Upper lobe of right lung (tissue), 1 donor: ENCODE measurements around the gene OR52I2. TPM values are rescaled to one million over a fixed set of nuclear protein-coding genes. Genes with fewer than 3 reads are reported as not detected.

Experiments
- ATAC-seq: fragments of 200-7000 bp; cut with Tn5 transposase; one replicate; pipeline ENCODE4 v1.9.1; 2020; ENCODE audit warnings: mild to moderate bottlenecking, moderate library complexity
- DNase-seq: peaks from one replicate; pipeline ENCODE4 v3.0.0-alpha.2; 2020
- H3K27ac ChIP-seq: fragments of 200-600 bp; one replicate; pipeline ENCODE4 v1.8.0; 2022
- H3K27me3 ChIP-seq: fragments of 200-600 bp; one replicate; pipeline ENCODE4 v1.8.0; 2022; ENCODE audit warnings: mild to moderate bottlenecking
- H3K36me3 ChIP-seq: fragments of 200-600 bp; one replicate; pipeline ENCODE4 v1.8.0; 2022
- H3K4me1 ChIP-seq: fragments of 200-600 bp; one replicate; pipeline ENCODE4 v1.8.0; 2022
- H3K4me3 ChIP-seq: fragments of 200-600 bp; one replicate; pipeline ENCODE4 v1.8.0; 2022; ENCODE audit warnings: mild to moderate bottlenecking
- H3K9me3 ChIP-seq: fragments of 200-600 bp; one replicate; pipeline ENCODE4 v1.8.0; 2022
- intact Hi-C: fragments of 100-400 bp; cut with DNase I; formaldehyde crosslinking; loops from one replicate; pipeline ENCODE4 v1.11.0; 2022
- total RNA-seq: library from RNA; stranded (reverse); fragmentation: NEBNext Ultra II Directional; extraction: Animal tissue kit (Norgen Biotek cat#: 25700); gene quantifications from one replicate; pipeline ENCODE4 v1.2.1, GENCODE V29; 2021
- TF ChIP-seq, protein P1 (sequence below): fragments of 200-600 bp; IDR thresholded peaks from one replicate; pipeline ENCODE4 v1.8.0; 2022; ENCODE audit warnings: antibody characterized with exemption
- donor health status: DM: no; HTN: yes; CAD: no; lungs with severe emphysema.

The OR52I2 gene
- total RNA-seq, 1 donor from 2014 or later = not detected

DNA sequence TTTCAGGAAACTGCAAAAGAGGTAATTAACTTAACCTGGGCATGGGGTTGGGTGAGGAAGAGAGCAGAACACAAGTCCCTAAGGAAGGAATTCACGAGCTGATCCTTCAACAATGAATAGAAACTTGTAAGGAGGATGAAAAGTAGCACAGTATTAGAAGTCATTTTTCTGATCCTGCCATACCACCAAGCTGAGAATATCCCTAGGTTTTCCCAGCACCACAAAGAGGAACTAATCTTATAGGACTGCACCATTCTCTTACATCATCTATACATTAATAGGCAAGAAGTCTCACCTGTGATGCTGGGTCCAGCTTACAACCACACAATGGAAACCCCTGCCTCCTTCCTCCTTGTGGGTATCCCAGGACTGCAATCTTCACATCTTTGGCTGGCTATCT is 12.2 kb downstream of the OR52I2 start, which contains the start of gene OR52I1:
Gene OR52I1 (plus strand): TSS at position 301 of the 400 bp plus-strand sequence. CDS start 0 bp downstream, at position 301.
- Histone ChIP-seq H3K4me1 (no peaks in the 10 kb centered on the region), H3K27ac (no peak within 1 kb of the TSS), H3K27me3 (no peaks in the 10 kb centered on the region), H3K4me3 (no peak within 1 kb of the TSS), H3K9me3 (no peaks in the 10 kb centered on the region), H3K36me3 (peaks cover 7% of the 10 kb centered on the region)
- DNase-seq (no peak), ATAC-seq (no peak)
- TF ChIP-seq, protein P1, sequence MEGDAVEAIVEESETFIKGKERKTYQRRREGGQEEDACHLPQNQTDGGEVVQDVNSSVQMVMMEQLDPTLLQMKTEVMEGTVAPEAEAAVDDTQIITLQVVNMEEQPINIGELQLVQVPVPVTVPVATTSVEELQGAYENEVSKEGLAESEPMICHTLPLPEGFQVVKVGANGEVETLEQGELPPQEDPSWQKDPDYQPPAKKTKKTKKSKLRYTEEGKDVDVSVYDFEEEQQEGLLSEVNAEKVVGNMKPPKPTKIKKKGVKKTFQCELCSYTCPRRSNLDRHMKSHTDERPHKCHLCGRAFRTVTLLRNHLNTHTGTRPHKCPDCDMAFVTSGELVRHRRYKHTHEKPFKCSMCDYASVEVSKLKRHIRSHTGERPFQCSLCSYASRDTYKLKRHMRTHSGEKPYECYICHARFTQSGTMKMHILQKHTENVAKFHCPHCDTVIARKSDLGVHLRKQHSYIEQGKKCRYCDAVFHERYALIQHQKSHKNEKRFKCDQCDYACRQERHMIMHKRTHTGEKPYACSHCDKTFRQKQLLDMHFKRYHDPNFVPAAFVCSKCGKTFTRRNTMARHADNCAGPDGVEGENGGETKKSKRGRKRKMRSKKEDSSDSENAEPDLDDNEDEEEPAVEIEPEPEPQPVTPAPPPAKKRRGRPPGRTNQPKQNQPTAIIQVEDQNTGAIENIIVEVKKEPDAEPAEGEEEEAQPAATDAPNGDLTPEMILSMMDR = no peak
- intact Hi-C loops = no loop called here

DNA sequence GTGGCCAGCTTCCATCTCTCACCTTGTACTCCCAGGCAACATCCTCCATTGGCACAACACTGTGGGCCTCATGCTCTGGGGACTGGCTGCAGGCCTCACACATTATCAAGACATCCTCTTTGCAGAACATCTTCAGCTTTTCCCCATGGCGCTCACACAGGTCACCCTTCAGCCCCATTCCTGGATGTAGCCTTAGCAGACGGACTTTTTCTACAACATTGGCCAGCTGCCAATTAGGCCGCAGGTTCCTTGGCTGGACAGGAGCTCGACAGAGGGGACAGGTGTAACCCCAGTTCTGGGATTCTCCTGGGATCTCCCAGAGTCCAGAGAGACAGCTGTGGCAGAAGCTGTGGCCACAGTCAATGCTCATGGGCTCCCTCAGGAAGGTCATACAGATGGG is 23.5 kb downstream of the OR52I2 start:
- peaks cover 51% of the 10 kb centered on the region for H3K36me3 ChIP-seq

DNA sequence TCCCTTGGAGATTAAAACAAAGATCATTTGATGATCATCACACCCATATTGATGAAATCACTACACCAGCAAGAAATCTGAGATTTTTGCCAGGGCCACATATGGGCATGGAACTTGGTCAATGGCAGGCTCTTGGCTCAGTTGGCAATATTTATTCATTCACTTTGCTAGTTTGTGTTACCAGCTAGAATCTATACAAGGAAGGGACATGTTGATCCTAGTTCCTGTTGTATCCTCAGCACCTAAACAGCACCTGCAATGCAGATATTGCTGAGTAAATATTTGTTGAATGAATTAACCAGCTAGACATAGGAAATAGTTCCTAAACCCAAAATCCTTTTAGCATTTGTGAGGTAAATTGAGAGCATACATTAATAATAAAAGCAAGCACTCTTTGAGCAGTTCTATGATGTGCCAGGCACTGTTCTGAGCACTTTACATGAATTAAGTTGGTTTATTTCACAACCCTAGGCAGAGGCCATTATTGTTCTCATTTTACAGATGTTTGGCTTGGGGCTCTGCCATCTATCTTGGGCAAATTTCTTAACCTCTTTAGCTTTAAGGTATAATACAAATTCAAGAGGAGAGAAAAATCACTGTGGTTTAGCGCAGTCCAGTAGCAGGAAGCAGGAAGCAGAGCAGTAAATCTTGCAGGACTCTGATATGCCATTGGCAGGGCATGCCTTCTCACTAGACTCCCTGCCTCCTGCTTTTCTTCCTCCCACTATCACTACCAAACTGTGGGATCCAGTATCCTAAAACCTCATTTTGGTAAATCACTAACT is 24.9 kb downstream of the OR52I2 start:
- intact Hi-C loops = no loop called here
- Histone ChIP-seq H3K4me3 (peak overlapping the region; percentile 71), H3K9me3 (no peaks in the 10 kb centered on the region), H3K27me3 (no peaks in the 10 kb centered on the region), H3K4me1 (peaks cover 13% of the 10 kb centered on the region), H3K36me3 (peaks cover 37% of the 10 kb centered on the region), H3K27ac (peak overlapping the region; percentile 92)
- DNase-seq (no peak), ATAC-seq (peak; percentile 8)
- TF ChIP-seq, protein P1 = no peak

More for the DNA sequence above, 23.5 kb downstream of the OR52I2 start:
- Histone ChIP-seq H3K4me3 (no peak overlapping the region), H3K27me3 (no peaks in the 10 kb centered on the region), H3K4me1 (peaks cover 13% of the 10 kb centered on the region), H3K9me3 (no peaks in the 10 kb centered on the region), H3K27ac (no peak overlapping the region)
- TF ChIP-seq, protein P1 = no peak
- DNase-seq (no peak), ATAC-seq (no peak)
- intact Hi-C loops = no loop called here

DNA sequence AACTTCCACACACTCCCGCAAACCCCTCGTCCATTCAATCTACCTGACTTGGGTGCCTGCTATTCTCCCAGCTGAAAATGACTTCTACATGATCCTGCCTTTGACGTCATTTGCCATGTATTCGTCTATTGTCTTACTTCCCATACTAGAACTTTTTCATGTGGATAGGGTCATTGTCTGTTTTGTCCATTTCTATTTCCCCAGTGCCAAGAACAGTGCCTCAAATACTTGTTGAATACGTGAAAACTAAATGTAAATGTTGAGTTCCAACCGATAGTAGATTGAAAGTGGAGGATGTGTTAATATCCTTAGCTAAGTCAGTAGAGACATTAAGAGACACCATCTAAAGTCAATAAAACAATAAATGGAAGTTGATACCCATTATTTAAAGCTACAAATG is 25.6 kb downstream of the OR52I2 start:
- H3K4me3 ChIP-seq = peak overlapping the region; percentile 71
- ATAC-seq = no peak
- peak overlapping the region; percentile 92 for H3K27ac ChIP-seq

DNA sequence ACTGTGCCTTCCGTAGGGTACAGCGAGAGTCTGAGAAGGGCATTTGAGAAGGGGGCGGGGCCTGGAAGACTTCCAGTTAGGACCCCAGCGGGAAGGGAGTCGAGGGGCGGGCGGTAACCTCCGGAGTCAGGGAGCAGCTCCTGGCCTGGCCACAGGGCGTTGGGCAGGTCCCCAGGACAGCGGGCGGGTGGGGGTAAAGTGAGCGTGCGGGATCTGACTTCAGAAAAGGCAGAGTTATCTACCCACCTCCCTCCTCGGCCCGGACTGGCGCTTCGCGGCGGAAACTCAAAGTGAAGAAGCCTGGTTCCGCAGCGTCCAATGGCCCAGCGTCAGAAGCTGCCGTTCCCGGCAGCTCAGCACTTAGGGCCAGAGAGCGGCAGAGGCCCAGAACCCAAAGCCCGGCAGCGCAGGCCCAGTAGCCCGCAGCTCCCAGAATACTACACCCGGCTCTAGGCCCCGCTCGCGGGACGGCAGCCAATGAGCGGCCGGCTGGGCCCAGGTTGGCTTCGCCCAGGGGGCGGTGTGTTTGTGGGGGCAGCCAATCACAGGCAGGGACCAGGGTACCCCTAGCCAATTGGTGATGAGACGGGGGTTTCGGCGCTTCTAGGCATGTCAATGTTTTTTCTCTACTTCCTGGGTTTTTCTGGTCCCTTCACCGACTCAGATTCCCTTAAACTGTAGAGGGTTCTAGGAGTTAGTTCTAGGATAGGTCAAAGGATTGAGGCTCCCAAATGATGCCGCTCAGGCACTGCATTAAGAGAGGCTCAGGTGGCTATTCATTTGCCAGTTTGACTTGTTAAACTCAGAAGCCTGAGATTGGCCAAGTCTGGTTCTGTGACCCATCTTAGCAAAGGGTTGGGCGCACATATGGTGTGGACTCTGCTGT is 26.5 kb downstream of the OR52I2 start, which contains the start of gene TRIM68:
Gene TRIM68 (minus strand): TSS at position 451 of the 886 bp plus-strand sequence. CDS start 2,727 bp downstream, outside the sequence.
- ATAC-seq (peak; percentile 100), DNase-seq (peak; percentile 99)
- Histone ChIP-seq H3K36me3 (peaks cover 24% of the 10 kb centered on the region), H3K27ac (peak within 1 kb of the TSS; percentile 92), H3K4me1 (peaks cover 13% of the 10 kb centered on the region), H3K9me3 (no peaks in the 10 kb centered on the region), H3K4me3 (peak within 1 kb of the TSS; percentile 71), H3K27me3 (no peaks in the 10 kb centered on the region)
- TF ChIP-seq, protein P1 = no peak
- intact Hi-C loops = no loop called here

More for the DNA sequence above, 25.6 kb downstream of the OR52I2 start:
- intact Hi-C loops = no loop called here
- H3K9me3 ChIP-seq = no peaks in the 10 kb centered on the region
- DNase-seq = no peak
- H3K4me1 ChIP-seq = peaks cover 13% of the 10 kb centered on the region
- peaks cover 31% of the 10 kb centered on the region for H3K36me3 ChIP-seq
- TF ChIP-seq, protein P1 = no peak
- no peaks in the 10 kb centered on the region for H3K27me3 ChIP-seq
